Stomach (tissue), 9 donors: ENCODE data around the gene GPN2. TPM values are rescaled to one million over a fixed set of nuclear protein-coding genes. Genes with fewer than 3 reads are reported as not detected.

Experiments
- DNase-seq, 2 donors: peaks; one replicate each; pipeline versions ENCODE4 v3.0.0 to v3.0.0-alpha.2; 2013 to 2019
- H3K27ac ChIP-seq, 5 donors: fragments of 200-600 bp in 4 of 5; sonication (generic) in 4 of 5; one replicate each; pipeline ENCODE4 v1.5.1; 2013 to 2019; ENCODE audit warnings: mild to moderate bottlenecking in 1 of 5, moderate library complexity in 1 of 5
- H3K27me3 ChIP-seq, 3 donors: fragments of 200-600 bp; sonication (generic); one replicate each; pipeline ENCODE4 v1.5.1; 2017 to 2019; ENCODE audit warnings: mixed run types in 1 of 3
- H3K36me3 ChIP-seq, 4 donors: fragments of 200-600 bp; sonication (generic); 1 replicate in 3 of 4; 2 replicates in 1 of 4; pipeline ENCODE4 v1.5.1; 2016 to 2019
- H3K4me1 ChIP-seq, 4 donors: fragments of 200-600 bp; sonication (generic); one replicate each; pipeline ENCODE4 v1.5.1; 2016 to 2019
- H3K4me3 ChIP-seq, 4 donors: fragments of 200-600 bp; sonication (generic) in 3 of 4; one replicate each; pipeline ENCODE4 v1.5.1; 2016 to 2019; ENCODE audit warnings: mild to moderate bottlenecking in 1 of 4
- H3K9me3 ChIP-seq, 4 donors: fragments of 200-600 bp; sonication (generic); one replicate each; pipeline ENCODE4 v1.5.1; 2016 to 2019
- CTCF ChIP-seq, 7 experiments: fragments of 450-650 bp in 4 of 7; fragments of 200-600 bp in 3 of 7; sonication (generic) in 3 of 7; IDR thresholded peaks; one replicate each; pipeline ENCODE4 v1.5.1; 2016 to 2019; ENCODE audit warnings: antibody characterized with exemption in 7 of 7, control low read depth in 2 of 7, mild to moderate bottlenecking in 1 of 7
- EP300 ChIP-seq: sonication (generic); formaldehyde crosslinking; IDR thresholded peaks from one replicate; pipeline ENCODE4 v1.6.1; 2017; ENCODE audit warnings: antibody characterized with exemption
- POLR2A ChIP-seq, 4 donors: fragments of 450-650 bp; IDR thresholded peaks; one replicate each; pipeline ENCODE4 v1.6.1; 2016; ENCODE audit warnings: antibody characterized with exemption in 4 of 4, control low read depth in 2 of 4, mild to moderate bottlenecking in 1 of 4, moderate library complexity in 1 of 4
- POLR2AphosphoS5 ChIP-seq, 3 donors: sonication (generic); formaldehyde crosslinking; IDR thresholded peaks; one replicate each; pipeline ENCODE4 v1.6.1; 2016; ENCODE audit warnings: antibody characterized with exemption in 3 of 3
- WGBS, 5 donors: extraction: QIAGEN DNeasy Blood & Tissue Kit in 3 of 5; methylation state at CpG; one replicate each; pipeline versions ENCODE4 v1.1.5 to v1.1.7; 2013 to 2018; 5-methylcytosine and 5-hydroxymethylcytosine counted together
- intact Hi-C: fragments of 100-400 bp; cut with DNase I; formaldehyde crosslinking; loops from one replicate; pipeline ENCODE4 v1.15.1; 2023; ENCODE audit warnings: low total_unique reads
- polyA plus RNA-seq, 3 donors: library from polyadenylated mRNA; stranded (reverse); fragments of 200-250 nt; gene quantifications; one replicate each; pipeline ENCODE4 v1.2.3, GENCODE V29; 2013
- total RNA-seq, 5 donors: library from RNA; depleted of rRNA; stranded (reverse); fragments of >200 nt; gene quantifications; one replicate each; pipeline versions ENCODE4 v1.1.0 to v1.2.3, GENCODE V29; 2014 to 2016
- donor health status: healthy with polysubstance abuse.
- donor health status: Bipolar disorder and iron deficiency.
- donor health status: healthy.

The GPN2 gene
- total and polyA plus RNA-seq, 8 donors: 5.4 to 66.3 (median 12.3) TPM

GRCh38 chr1:26854906-26855305 is 35.2 kb downstream of the GPN2 start:
- TF ChIP-seq CTCF (IDR thresholded peaks at IDR 0.05): no peak
- TF ChIP-seq EP300: no peak
- no peak for TF ChIP-seq POLR2A (IDR thresholded peaks at IDR 0.05)
- no peak for TF ChIP-seq POLR2AphosphoS5 (IDR thresholded peaks at IDR 0.05)
- peak in 1 of 2 donors; percentile 74 for DNase-seq
- Histone ChIP-seq H3K27ac (no peak overlapping the region), H3K4me1 (peaks cover 0 to 28% (median 0%) of the 10 kb centered on the region in 4 donors), H3K9me3 (no peaks in the 10 kb centered on the region), H3K4me3 (no peak overlapping the region), H3K36me3 (peaks cover 37 to 86% (median 83%) of the 10 kb centered on the region in 4 donors), H3K27me3 (no peaks in the 10 kb centered on the region)
- intact Hi-C loops: no loop called here
- 56 to 87% (median 66%) methylated on average over 3 to 5 of the region's 5 CpGs for WGBS, 5 donors

GRCh38 chr1:26853600-26853999 is 36.5 kb downstream of the GPN2 start:
- Histone ChIP-seq H3K9me3 (no peaks in the 10 kb centered on the region), H3K27me3 (no peaks in the 10 kb centered on the region), H3K4me1 (peaks cover 0 to 41% (median 9%) of the 10 kb centered on the region in 4 donors), H3K4me3 (no peak overlapping the region), H3K36me3 (peaks cover 44 to 99% (median 96%) of the 10 kb centered on the region in 4 donors), H3K27ac (peak overlapping the region in 1 of 5 donors; percentile 55)
- TF ChIP-seq EP300 (no peak), POLR2A (IDR thresholded peaks at IDR 0.05) (no peak), POLR2AphosphoS5 (IDR thresholded peaks at IDR 0.05) (no peak), CTCF (IDR thresholded peaks at IDR 0.05) (no peak)
- intact Hi-C loops: no loop called here
- DNase-seq: no peak
- 96 to 99% (median 97%) methylated on average over 9 to 10 of the region's 10 CpGs for WGBS, 5 donors

- DNase-seq: peak; percentile 91 to 94
- peaks cover 0 to 46% (median 13%) of the 10 kb centered on the region in 4 donors for H3K4me1 ChIP-seq
- no peak overlapping the region for H3K4me3 ChIP-seq
- intact Hi-C loops: no loop called here
- peaks cover 45 to 100% (median 100%) of the 10 kb centered on the region in 4 donors for H3K36me3 ChIP-seq
- 8 to 22% (median 15%) methylated on average over 3 of the region's 3 CpGs for WGBS, 5 donors
- TF ChIP-seq POLR2AphosphoS5 (IDR thresholded peaks at IDR 0.05) (peak in 1 of 3 donors; percentile 72), EP300 (no peak), CTCF (IDR thresholded peaks at IDR 0.05) (peak in 5 of 7 experiments; percentile 76 to 87 (median 82)), POLR2A (IDR thresholded peaks at IDR 0.05) (no peak)
- peak overlapping the region in 1 of 5 donors; percentile 55 for H3K27ac ChIP-seq
- H3K27me3 ChIP-seq: no peaks in the 10 kb centered on the region
- H3K9me3 ChIP-seq: no peaks in the 10 kb centered on the region
These were observed 36.9 kb downstream of the GPN2 start for GRCh38 chr1:26853156-26853555.

GRCh38 chr1:26852701-26853100 is 37.4 kb downstream of the GPN2 start:
- peaks cover 45 to 100% (median 100%) of the 10 kb centered on the region in 4 donors for H3K36me3 ChIP-seq
- TF ChIP-seq EP300: no peak
- no peak for TF ChIP-seq POLR2A (IDR thresholded peaks at IDR 0.05)
- TF ChIP-seq CTCF (IDR thresholded peaks at IDR 0.05): no peak
- no peak for TF ChIP-seq POLR2AphosphoS5 (IDR thresholded peaks at IDR 0.05)

More at GRCh38 chr1:26852701-26853100, 37.4 kb downstream of the GPN2 start:
- no peaks in the 10 kb centered on the region for H3K9me3 ChIP-seq
- H3K4me3 ChIP-seq: no peak overlapping the region
- H3K27ac ChIP-seq: no peak overlapping the region
- DNase-seq: no peak
- no peaks in the 10 kb centered on the region for H3K27me3 ChIP-seq
- H3K4me1 ChIP-seq: peaks cover 0 to 49% (median 13%) of the 10 kb centered on the region in 4 donors
- intact Hi-C loops: no loop called here
- WGBS, 5 donors: 65 to 76% (median 75%) methylated on average over 9 of the region's 9 CpGs
